ENCODE data around the gene SLIT3.

SLIT3 gene

GRCh38 chr5:169178754-169179153 lies 122.2 kb downstream of the SLIT3 start:
- Histone ChIP-seq H3K27ac (ENCODE audit: low read length) (no peak overlapping the region), H3K79me2 (ENCODE audit: insufficient read depth, low read length) (no peaks in the 10 kb centered on the region), H3K4me3 (ENCODE audit: low read depth in 1 of 2, low read length in 2 of 2) (no peak overlapping the region), H3K9ac (ENCODE audit: low read depth, low read length) (no peak overlapping the region), H3K4me1 (ENCODE audit: insufficient read depth, low read length) (no peaks in the 10 kb centered on the region), H3K36me3 (ENCODE audit: insufficient read depth, low read length) (no peaks in the 10 kb centered on the region), H2AFZ (ENCODE audit: low read depth, low read length) (no peak overlapping the region), H3K9me3 (ENCODE audit: insufficient read depth, low read length, severe bottlenecking) (no peaks in the 10 kb centered on the region), H3K4me2 (ENCODE audit: insufficient read depth, low read length) (no peak overlapping the region), H4K20me1 (ENCODE audit: insufficient read depth, low read length) (no peaks in the 10 kb centered on the region), H3K27me3 (ENCODE audit: insufficient read depth, low read length, poor library complexity) (no peaks in the 10 kb centered on the region)
- TF ChIP-seq EZH2 (IDR thresholded peaks at IDR 0.05; ENCODE audit: borderline replicate concordance, low read depth, low read length, severe bottlenecking) (no peak), CTCF (IDR thresholded peaks at IDR 0.05; ENCODE audit: borderline replicate concordance, extremely low read depth, low read length, poor library complexity, severe bottlenecking) (no peak)
- DNase-seq, result no peak
- no peak for ATAC-seq (ENCODE audit: insufficient read depth, low read depth)

GRCh38 chr5:169178274-169178673 lies 122.7 kb downstream of the SLIT3 start:
- no peak overlapping the region for H3K4me2 ChIP-seq (ENCODE audit: insufficient read depth, low read length)
- no peak overlapping the region for H3K9ac ChIP-seq (ENCODE audit: low read depth, low read length)
- no peak for DNase-seq
- H2AFZ ChIP-seq (ENCODE audit: low read depth, low read length), result no peak overlapping the region
- no peaks in the 10 kb centered on the region for H3K79me2 ChIP-seq (ENCODE audit: insufficient read depth, low read length)
- no peak for ATAC-seq (ENCODE audit: insufficient read depth, low read depth)
- H3K27ac ChIP-seq (ENCODE audit: low read length), result no peak overlapping the region
- no peaks in the 10 kb centered on the region for H3K27me3 ChIP-seq (ENCODE audit: insufficient read depth, low read length, poor library complexity)
- H3K9me3 ChIP-seq (ENCODE audit: insufficient read depth, low read length, severe bottlenecking), result no peaks in the 10 kb centered on the region
- H3K4me3 ChIP-seq (ENCODE audit: low read depth in 1 of 2, low read length in 2 of 2), result no peak overlapping the region
- H3K4me1 ChIP-seq (ENCODE audit: insufficient read depth, low read length), result no peaks in the 10 kb centered on the region
- H4K20me1 ChIP-seq (ENCODE audit: insufficient read depth, low read length), result no peaks in the 10 kb centered on the region
- no peak for TF ChIP-seq CTCF (IDR thresholded peaks at IDR 0.05; ENCODE audit: borderline replicate concordance, extremely low read depth, low read length, poor library complexity, severe bottlenecking)
- TF ChIP-seq EZH2 (IDR thresholded peaks at IDR 0.05; ENCODE audit: borderline replicate concordance, low read depth, low read length, severe bottlenecking), result no peak
- H3K36me3 ChIP-seq (ENCODE audit: insufficient read depth, low read length), result no peaks in the 10 kb centered on the region

- TF ChIP-seq EZH2 (IDR thresholded peaks at IDR 0.05; ENCODE audit: borderline replicate concordance, low read depth, low read length, severe bottlenecking), result no peak
- no peak for ATAC-seq (ENCODE audit: insufficient read depth, low read depth)
- DNase-seq, result no peak
- no peak overlapping the region for H3K27ac ChIP-seq (ENCODE audit: low read length)
- H4K20me1 ChIP-seq (ENCODE audit: insufficient read depth, low read length), result no peaks in the 10 kb centered on the region
- no peaks in the 10 kb centered on the region for H3K79me2 ChIP-seq (ENCODE audit: insufficient read depth, low read length)
- H3K4me1 ChIP-seq (ENCODE audit: insufficient read depth, low read length), result no peaks in the 10 kb centered on the region
- H3K27me3 ChIP-seq (ENCODE audit: insufficient read depth, low read length, poor library complexity), result no peaks in the 10 kb centered on the region
- H2AFZ ChIP-seq (ENCODE audit: low read depth, low read length), result no peak overlapping the region
- no peak overlapping the region for H3K4me2 ChIP-seq (ENCODE audit: insufficient read depth, low read length)
- no peaks in the 10 kb centered on the region for H3K9me3 ChIP-seq (ENCODE audit: insufficient read depth, low read length, severe bottlenecking)
- H3K9ac ChIP-seq (ENCODE audit: low read depth, low read length), result no peak overlapping the region
- no peak overlapping the region for H3K4me3 ChIP-seq (ENCODE audit: low read depth in 1 of 2, low read length in 2 of 2)
- no peaks in the 10 kb centered on the region for H3K36me3 ChIP-seq (ENCODE audit: insufficient read depth, low read length)
These were observed 123.9 kb downstream of the SLIT3 start for GRCh38 chr5:169176709-169177694.

GRCh38 chr5:169175733-169176132 lies 125.2 kb downstream of the SLIT3 start:
- Histone ChIP-seq H3K27me3 (ENCODE audit: insufficient read depth, low read length, poor library complexity) (no peaks in the 10 kb centered on the region), H4K20me1 (ENCODE audit: insufficient read depth, low read length) (no peaks in the 10 kb centered on the region), H2AFZ (ENCODE audit: low read depth, low read length) (no peak overlapping the region), H3K36me3 (ENCODE audit: insufficient read depth, low read length) (no peaks in the 10 kb centered on the region), H3K9me3 (ENCODE audit: insufficient read depth, low read length, severe bottlenecking) (no peaks in the 10 kb centered on the region), H3K27ac (ENCODE audit: low read length) (no peak overlapping the region), H3K9ac (ENCODE audit: low read depth, low read length) (no peak overlapping the region), H3K4me3 (ENCODE audit: low read depth in 1 of 2, low read length in 2 of 2) (no peak overlapping the region), H3K4me2 (ENCODE audit: insufficient read depth, low read length) (no peak overlapping the region), H3K79me2 (ENCODE audit: insufficient read depth, low read length) (no peaks in the 10 kb centered on the region), H3K4me1 (ENCODE audit: insufficient read depth, low read length) (no peaks in the 10 kb centered on the region)
- DNase-seq, result no peak
- no peak for ATAC-seq (ENCODE audit: insufficient read depth, low read depth)
- no peak for TF ChIP-seq CTCF (IDR thresholded peaks at IDR 0.05; ENCODE audit: borderline replicate concordance, extremely low read depth, low read length, poor library complexity, severe bottlenecking)
- TF ChIP-seq EZH2 (IDR thresholded peaks at IDR 0.05; ENCODE audit: borderline replicate concordance, low read depth, low read length, severe bottlenecking), result no peak

Data from DND-41 (cell line).